Stomach (tissue), 4 donors: ENCODE data around the gene SLC16A5.

Experiments
- CTCF ChIP-seq, 7 experiments: fragments of 450-650 bp in 4 of 7; fragments of 200-600 bp in 3 of 7; sonication (generic) in 3 of 7; IDR thresholded peaks; one replicate each; pipeline ENCODE4 v1.5.1; 2016 to 2019; ENCODE audit warnings: antibody characterized with exemption in 7 of 7, control low read depth in 2 of 7, mild to moderate bottlenecking in 1 of 7
- EP300 ChIP-seq: sonication (generic); formaldehyde crosslinking; IDR thresholded peaks from one replicate; pipeline ENCODE4 v1.6.1; 2017; ENCODE audit warnings: antibody characterized with exemption

DNA sequence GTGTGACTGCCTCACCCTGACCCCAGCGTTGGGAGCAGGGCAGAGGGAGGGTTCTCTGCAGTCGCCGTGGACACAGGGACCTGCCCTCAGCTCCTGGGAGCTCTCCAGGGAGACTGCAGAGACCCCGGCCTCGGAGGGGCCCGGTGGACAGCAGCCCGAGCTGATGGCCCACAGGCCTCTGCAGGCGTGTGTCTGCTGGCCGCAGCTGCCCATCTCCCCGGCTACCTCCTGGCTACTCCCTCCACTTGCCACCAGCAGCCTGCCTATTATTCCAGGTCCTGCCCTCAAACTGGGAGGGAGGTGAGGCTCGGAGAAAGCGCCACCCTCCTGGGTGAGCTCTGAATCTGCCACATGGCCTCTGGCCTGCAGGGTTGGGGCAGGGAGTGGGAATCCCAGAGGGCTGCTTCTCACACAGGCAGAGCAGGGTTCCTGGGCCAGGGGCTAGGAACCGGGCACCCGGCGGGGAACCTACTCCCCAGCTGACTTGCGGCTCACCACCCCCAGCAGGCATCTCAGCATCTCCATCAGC lies 7.2 kb downstream of the SLC16A5 start:
- TF ChIP-seq CTCF (IDR thresholded peaks at IDR 0.05) (no peak), EP300 (no peak)
